HepG2 (cell line): ENCODE data around the gene SFI1. TPM values are rescaled to one million over a fixed set of nuclear protein-coding genes. Genes with fewer than 3 reads are reported as not detected.

Experiments
- GLMP ChIP-seq: sonication (generic); formaldehyde crosslinking; IDR thresholded peaks from 2 replicates; pipeline ENCODE4 v1.9.0; 2021; ENCODE audit warnings: missing genetic modification reagents, mild to moderate bottlenecking, borderline replicate concordance
- ISL2 ChIP-seq: sonication (generic); formaldehyde crosslinking; IDR thresholded peaks from 2 replicates; pipeline ENCODE4 v1.5.0; 2020; ENCODE audit warnings: missing genetic modification reagents
- JUND ChIP-seq: sonication (generic); formaldehyde crosslinking; IDR thresholded peaks from 2 replicates; pipeline ENCODE4 v1.8.0; 2022; ENCODE audit warnings: mild to moderate bottlenecking, missing genetic modification reagents
- KAT8 ChIP-seq: IDR thresholded peaks from 2 replicates; pipeline ENCODE4 v1.6.1; 2016; ENCODE audit warnings: missing genetic modification reagents, missing compliant biosample characterization
- KIAA2018 ChIP-seq: sonication (generic); formaldehyde crosslinking; IDR thresholded peaks from 2 replicates; pipeline ENCODE4 v1.5.0; 2020; ENCODE audit warnings: mild to moderate bottlenecking, missing genetic modification reagents, borderline replicate concordance
- LRRFIP1 ChIP-seq: sonication (generic); formaldehyde crosslinking; conservative IDR thresholded peaks from 2 replicates; pipeline ENCODE4 v1.4.0; 2020; ENCODE audit warnings: missing genetic modification reagents
- MAZ ChIP-seq, 2 experiments: sonication (generic) in 1 of 2; formaldehyde crosslinking in 1 of 2; IDR thresholded peaks; 2 replicates each; pipeline versions ENCODE4 v1.5.0 to v1.6.1; 2012 to 2020; ENCODE audit warnings: low read depth in 2 of 2, mild to moderate bottlenecking in 2 of 2, borderline replicate concordance in 1 of 2, improper control_type of control experiment in 1 of 2, low read length in 1 of 2, missing genetic modification reagents in 1 of 2, moderate library complexity in 1 of 2
- PHF8 ChIP-seq: sonication (generic); formaldehyde crosslinking; IDR thresholded peaks from 2 replicates; pipeline ENCODE4 v1.5.0; 2020; ENCODE audit warnings: missing genetic modification reagents
- RNF2 ChIP-seq: fragments of 450-650 bp; conservative IDR thresholded peaks from 2 replicates; pipeline ENCODE4 v1.6.1; 2016; ENCODE audit warnings: low read depth
- RXRB ChIP-seq: IDR thresholded peaks from 2 replicates; pipeline ENCODE4 v1.6.1; 2016; ENCODE audit warnings: borderline replicate concordance, missing genetic modification reagents, missing compliant biosample characterization
- SMYD3 ChIP-seq: sonication (generic); formaldehyde crosslinking; IDR thresholded peaks from 2 replicates; pipeline ENCODE4 v1.8.1; 2023; ENCODE audit warnings: mild to moderate bottlenecking, missing genetic modification reagents
- SRY ChIP-seq: sonication (generic); formaldehyde crosslinking; IDR thresholded peaks from 2 replicates; pipeline ENCODE4 v1.8.0; 2022; ENCODE audit warnings: mild to moderate bottlenecking, missing genetic modification reagents
- TEAD3 ChIP-seq: optimal IDR thresholded peaks from 2 replicates; pipeline ENCODE3; 2016; ENCODE audit warnings: borderline replicate concordance
- ZNF180 ChIP-seq: sonication (generic); formaldehyde crosslinking; IDR thresholded peaks from 2 replicates; pipeline ENCODE4 v1.4.0; 2020; ENCODE audit warnings: low read depth, missing genetic modification reagents, borderline replicate concordance
- polyA plus RNA-seq, 8 experiments: library from polyadenylated mRNA; depleted of rRNA in 3 of 8; stranded (reverse) in 7 of 8; unstranded in 1 of 8; fragments of >200 nt; fragmentation: Illumina TruSeq in 4 of 8; extraction: Trizol in 4 of 8; gene quantifications; 2 replicates each; pipeline versions ENCODE4 v1.2.1 to v1.2.3, GENCODE V29; 2011 to 2016; ENCODE audit warnings: low read depth in 4 of 8, missing spikeins in 1 of 8, mixed read lengths in 1 of 8; ENCODE audit not compliant: insufficient read depth in 1 of 8
- total RNA-seq, 5 experiments: library from RNA; depleted of rRNA; stranded (reverse); fragments of >200 nt; fragmentation: Illumina TruSeq; extraction: Trizol; gene quantifications; 2 replicates each; pipeline ENCODE4 v1.2.3, GENCODE V29; 2016; ENCODE audit warnings: low read depth in 1 of 5
- TF ChIP-seq, protein P1 (sequence below): sonication (generic); formaldehyde crosslinking; conservative IDR thresholded peaks from 2 replicates; pipeline ENCODE4 v1.8.0; 2022; ENCODE audit warnings: low read depth, missing genetic modification reagents
- TF ChIP-seq, protein P2 (sequence below): sonication (generic); formaldehyde crosslinking; IDR thresholded peaks from 2 replicates; pipeline ENCODE4 v1.4.0; 2020; ENCODE audit warnings: mild to moderate bottlenecking, missing genetic modification reagents

SFI1 gene
- total and polyA plus RNA-seq, 2 of the 13 experiments (the other 11 are each of a cell fraction or from before 2014, with no cell fraction given) = 20.5 to 40.1 TPM

- TF ChIP-seq KIAA2018 = no peak
- no peak for TF ChIP-seq GLMP (CRISPR knock-in tag)
- TF ChIP-seq JUND (CRISPR knock-in tag) = no peak
- TF ChIP-seq RXRB (CRISPR knock-in tag) = peak; percentile 93
- TF ChIP-seq RNF2 = no peak
- TF ChIP-seq, protein P1, sequence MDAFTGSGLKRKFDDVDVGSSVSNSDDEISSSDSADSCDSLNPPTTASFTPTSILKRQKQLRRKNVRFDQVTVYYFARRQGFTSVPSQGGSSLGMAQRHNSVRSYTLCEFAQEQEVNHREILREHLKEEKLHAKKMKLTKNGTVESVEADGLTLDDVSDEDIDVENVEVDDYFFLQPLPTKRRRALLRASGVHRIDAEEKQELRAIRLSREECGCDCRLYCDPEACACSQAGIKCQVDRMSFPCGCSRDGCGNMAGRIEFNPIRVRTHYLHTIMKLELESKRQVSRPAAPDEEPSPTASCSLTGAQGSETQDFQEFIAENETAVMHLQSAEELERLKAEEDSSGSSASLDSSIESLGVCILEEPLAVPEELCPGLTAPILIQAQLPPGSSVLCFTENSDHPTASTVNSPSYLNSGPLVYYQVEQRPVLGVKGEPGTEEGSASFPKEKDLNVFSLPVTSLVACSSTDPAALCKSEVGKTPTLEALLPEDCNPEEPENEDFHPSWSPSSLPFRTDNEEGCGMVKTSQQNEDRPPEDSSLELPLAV (CRISPR knock-in tag) = no peak
- TF ChIP-seq ISL2 = peak; percentile 94
- TF ChIP-seq TEAD3 (CRISPR knock-in tag) = peak; percentile 69
- TF ChIP-seq SRY (CRISPR knock-in tag) = no peak
- no peak for TF ChIP-seq MAZ (IDR thresholded peaks at IDR 0.05; ENCODE audit: borderline replicate concordance, low read depth, low read length)
- 0 out of 2 replicates have a peak, but pooled peaks have one; percentile 54 for TF ChIP-seq MAZ (CRISPR knock-in tag; IDR thresholded peaks at IDR 0.05; ENCODE audit: low read depth)
- no peak for TF ChIP-seq LRRFIP1 (CRISPR knock-in tag)
- peak; percentile 70 for TF ChIP-seq KAT8
- no peak; the same call in 1 of the 2 replicates for TF ChIP-seq SMYD3 (CRISPR knock-in tag)
- no peak for TF ChIP-seq ZNF180 (CRISPR knock-in tag)
- TF ChIP-seq, protein P2, sequence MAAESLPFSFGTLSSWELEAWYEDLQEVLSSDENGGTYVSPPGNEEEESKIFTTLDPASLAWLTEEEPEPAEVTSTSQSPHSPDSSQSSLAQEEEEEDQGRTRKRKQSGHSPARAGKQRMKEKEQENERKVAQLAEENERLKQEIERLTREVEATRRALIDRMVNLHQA (CRISPR knock-in tag) = no peak
- TF ChIP-seq PHF8 (CRISPR knock-in tag) = 0 out of 2 replicates have a peak, but pooled peaks have one; percentile 5
Measured at GRCh38 chr22:31579835-31580242, 83.5 kb downstream of the SFI1 start (continued).
